GM18526 (cell line): ENCODE data around the gene RHOF.

ENCODE experiments used
- POLR2A ChIP-seq: IDR thresholded peaks from 3 replicates; pipeline ENCODE4 v1.6.1; 2011; ENCODE audit not compliant: insufficient read length; ENCODE audit errors: extremely low read depth

The RHOF gene, protein sequence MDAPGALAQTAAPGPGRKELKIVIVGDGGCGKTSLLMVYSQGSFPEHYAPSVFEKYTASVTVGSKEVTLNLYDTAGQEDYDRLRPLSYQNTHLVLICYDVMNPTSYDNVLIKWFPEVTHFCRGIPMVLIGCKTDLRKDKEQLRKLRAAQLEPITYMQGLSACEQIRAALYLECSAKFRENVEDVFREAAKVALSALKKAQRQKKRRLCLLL

DNA sequence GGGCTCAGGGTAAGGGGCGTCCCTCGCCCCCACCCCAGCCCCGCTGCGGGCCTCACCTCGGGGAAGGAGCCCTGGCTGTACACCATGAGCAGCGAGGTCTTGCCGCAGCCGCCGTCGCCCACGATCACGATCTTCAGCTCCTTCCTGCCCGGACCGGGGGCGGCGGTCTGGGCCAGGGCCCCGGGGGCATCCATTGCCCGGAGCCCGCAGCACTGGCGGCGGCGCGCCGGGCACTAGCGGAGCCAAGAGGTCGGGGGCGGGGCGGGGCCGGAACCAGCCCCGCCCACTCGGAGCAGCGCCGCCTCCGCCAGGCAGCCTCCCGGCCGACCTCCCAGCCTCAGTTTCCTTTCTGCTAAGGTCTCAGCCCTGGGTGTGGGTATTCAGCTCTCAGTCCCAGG lies at the start of gene RHOF:
Gene RHOF, minus strand, starts transcription at position 249 of the 398 bp plus-strand sequence. Its CDS starts 55 bp downstream, at position 194.
- peak; percentile 68 for TF ChIP-seq POLR2A

DNA sequence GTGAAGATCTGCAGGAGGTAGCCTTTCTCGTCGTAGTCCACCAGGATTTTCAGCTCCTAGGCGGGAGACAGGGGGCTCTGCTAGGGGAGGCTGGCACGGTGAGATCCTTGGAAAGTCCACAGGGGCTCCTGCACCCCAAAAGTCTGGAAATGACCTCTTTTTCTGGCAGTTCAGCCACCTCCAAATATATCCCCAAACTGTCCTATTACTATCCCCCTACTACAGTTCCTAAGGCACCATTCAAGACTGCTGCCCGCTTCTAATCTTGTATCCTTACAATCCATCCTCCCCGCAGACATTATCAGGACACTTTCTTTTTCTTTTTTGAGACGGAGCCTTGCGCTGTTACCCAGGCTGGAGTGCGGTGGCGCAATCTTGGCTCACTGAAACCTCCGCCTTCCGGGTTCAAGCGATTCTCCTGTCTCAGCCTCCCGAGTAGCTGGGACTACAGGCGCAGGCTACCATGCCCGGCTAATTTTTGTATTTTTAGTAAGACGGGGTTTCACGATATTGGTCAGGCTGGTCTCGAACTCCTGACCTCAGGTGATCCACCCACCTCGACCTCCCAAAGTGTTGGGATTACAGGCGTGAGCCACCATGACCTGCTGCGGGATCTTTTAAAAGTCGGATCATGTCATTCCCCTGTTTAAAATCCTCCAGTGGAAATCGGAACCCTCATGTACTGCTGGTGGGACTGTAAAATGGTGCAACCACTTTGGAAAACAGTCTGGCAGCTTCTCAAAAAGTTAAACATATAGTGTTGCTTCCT lies 46.7 kb upstream of the RHOF start:
- TF ChIP-seq POLR2A, result no peak

DNA sequence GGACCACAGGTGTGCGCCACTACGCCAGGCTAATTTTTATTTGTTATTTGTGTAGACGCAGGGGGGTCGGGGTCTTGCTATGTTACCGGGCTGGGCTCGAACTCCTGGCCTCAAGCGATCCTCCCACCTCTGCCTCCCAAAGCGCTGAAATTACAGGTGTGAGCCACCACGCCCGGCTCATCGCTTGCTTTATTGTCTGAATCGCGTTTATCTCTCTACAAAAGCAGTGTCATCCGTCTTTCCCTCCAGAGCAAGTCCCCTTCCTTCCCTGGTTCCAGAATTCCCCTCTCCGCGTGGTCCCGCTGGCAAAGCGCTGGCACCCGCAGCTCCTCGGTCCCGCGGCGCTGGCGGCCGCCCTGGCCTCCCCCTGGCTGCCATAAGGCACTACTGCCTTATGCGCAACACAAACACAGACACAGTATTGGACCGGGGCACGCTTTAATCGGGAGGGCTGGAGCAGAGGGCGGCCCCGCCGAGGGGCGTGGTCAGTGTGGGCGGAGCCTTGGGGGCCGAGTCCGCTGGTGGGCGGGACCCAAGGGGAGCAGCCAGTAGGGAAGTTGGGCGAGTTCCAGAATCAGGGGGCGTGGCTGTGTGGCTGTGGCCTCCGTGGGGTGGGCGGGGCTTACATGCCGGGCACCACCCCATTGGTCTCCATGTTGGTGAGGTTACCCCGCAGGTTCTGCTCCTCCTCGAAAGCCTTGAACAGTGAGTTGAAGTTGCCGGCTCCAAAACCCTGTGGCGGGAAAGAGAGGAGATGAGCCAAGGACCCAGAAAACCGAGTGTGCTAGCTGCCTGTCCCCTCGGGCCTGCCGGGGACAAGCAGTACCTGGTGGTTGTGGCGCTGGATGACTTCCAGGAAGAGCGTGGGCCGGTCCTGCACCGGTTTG lies 45.9 kb upstream of the RHOF start:
- peak; percentile 54 for TF ChIP-seq POLR2A

DNA sequence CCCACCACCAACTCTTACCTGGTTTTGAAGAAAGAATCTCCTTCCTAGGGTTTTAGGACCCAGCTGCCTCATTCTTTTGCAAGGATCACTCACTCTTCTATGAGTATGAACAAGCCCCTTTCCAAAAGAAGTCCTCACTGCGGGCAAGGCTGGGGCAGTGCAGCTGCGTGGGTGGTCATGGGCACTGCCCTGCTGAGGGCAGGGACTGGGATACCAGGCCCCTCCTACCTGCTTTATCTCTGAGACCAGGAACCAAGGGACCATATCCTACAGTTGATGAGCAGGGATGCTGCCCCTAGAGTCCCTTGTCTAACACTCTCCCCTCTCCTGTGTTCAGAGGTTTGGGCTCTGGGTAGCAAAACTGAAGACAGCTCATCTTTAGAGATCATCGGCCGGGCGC lies 44.6 kb upstream of the RHOF start:
- TF ChIP-seq POLR2A, result no peak

DNA sequence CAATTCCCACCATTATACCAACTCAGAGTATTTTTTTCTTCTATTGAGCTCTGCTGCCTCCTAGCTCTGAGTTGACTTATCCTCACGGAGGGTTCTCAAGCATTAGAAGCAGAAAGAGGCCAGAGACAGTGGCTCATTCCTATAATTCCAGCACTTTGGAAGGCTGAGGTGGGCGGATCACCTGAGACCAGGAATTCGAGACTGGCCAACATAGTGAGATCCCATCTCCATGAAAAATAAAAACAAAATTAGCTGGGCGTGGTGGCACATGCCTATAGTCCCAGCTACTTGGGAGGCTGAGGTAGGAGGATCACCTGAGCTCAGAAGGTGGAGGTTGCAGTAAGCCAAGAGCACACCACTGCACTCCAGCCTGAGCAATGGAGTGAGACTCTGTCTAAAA lies 44.2 kb upstream of the RHOF start:
- TF ChIP-seq POLR2A, result no peak

DNA sequence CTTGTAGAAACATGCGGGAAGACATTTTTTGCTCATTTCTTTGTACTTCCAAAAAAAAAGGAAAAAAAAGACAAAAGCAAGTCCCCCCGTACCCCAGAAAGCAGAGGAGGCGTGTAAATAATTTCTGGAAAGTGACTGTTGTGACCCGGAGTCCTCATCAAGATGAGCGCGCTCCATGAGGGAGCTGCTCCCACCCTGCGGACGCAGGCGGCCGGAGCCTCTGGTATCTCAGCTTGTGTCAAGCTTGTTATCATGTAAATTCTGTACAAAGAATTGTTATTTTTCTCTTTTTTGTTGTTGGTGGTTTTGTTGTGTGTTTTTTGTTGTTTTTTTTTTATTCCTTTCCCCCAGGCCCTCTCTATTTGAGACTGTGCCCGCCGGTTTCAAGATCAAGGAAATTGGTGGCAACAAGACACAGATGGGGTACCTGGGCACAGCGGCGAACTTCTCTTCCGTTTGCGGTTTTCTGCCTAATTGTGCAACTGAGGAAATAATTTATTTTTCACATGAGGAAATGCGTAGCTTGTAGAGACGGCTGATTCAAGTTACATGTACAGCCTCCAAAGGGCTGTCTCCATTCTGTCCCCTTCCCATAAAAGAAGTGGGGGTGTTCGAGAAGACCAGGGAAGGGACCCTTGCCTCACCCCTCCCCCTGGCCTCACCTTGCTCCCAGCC lies 38.2 kb upstream of the RHOF start:
- TF ChIP-seq POLR2A, result no peak

DNA sequence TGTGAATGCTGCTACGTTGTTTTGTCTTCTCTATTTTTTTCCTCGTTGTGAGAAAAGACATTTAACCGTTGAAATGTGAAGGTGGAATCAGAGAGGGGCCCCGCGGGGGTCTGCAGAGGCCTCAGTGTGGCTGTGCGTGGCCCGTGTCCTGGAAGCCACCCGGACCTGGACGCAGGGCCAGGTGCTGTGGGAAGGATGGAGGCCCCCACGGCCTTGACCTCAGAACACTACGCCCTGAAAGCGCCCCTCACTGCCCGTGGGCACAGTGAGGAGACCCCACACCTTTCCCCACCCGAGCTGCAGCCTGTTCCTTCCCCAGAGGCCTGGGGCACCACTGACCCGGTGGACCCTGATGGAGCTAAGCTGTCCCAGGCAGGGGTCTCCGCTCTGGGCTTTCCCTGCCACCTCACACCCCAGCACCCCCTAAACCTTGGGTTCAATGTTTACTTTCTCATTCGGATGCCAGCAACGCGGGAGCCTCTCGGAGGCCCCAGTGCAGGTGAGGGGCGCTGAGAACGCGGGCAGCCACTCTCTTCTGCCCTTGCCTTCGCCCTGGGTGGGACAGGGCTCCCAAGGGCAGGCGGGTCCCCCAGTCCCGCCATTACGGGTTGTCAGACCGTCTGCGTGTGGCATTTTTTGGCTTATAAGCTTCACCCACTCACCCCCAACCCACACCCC lies 37.2 kb upstream of the RHOF start:
- TF ChIP-seq POLR2A, result no peak

DNA sequence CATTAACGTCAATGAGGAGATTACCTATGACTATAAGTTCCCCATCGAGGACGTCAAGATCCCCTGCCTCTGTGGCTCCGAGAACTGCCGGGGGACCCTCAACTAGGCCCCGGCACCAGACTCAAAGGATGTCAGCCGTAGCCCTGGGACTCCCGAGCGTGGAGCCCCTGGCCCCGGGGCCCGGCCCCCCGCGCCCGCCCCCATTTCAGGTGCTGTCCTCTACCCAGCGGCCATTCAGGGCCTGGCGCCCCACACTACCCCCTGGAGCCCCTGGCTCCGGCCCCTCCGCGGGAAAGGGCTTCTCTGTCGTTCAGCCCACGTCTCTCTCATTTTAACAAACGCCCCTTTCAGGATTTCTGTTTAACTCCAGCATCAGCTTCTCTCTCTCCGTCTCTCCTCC lies 36.6 kb upstream of the RHOF start:
- no peak for TF ChIP-seq POLR2A

DNA sequence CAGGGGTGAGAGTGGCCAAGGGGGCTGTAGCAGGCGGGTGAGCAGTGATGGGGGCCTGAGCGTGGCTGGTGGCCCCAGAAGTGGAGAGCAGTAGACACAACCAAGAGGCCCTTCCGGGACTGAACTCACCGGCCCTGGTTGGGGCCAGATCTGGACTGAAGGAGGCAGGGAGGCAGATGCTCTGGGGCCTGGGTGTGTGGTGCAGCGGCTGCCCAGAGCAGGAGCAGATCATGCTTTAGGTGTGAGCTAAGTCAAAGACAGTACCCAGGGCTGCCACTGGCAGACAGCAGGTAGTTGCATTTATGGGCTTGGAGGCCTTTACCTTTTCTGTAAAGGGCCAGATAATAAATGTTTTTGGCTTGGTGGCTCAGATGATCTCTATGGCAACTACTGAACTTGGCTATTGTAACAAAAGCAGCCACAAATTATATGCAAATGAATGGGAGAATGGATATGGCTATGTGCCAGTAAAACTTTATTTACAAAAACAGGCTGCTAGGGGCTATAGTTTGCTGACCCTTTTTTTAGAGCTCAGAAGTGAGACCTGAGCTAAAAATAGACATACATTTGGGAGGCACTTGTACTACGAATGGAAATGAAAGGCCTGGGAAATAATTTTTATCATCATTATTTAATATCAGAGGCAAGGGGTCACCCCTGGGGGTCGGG lies 35.9 kb upstream of the RHOF start:
- no peak for TF ChIP-seq POLR2A

DNA sequence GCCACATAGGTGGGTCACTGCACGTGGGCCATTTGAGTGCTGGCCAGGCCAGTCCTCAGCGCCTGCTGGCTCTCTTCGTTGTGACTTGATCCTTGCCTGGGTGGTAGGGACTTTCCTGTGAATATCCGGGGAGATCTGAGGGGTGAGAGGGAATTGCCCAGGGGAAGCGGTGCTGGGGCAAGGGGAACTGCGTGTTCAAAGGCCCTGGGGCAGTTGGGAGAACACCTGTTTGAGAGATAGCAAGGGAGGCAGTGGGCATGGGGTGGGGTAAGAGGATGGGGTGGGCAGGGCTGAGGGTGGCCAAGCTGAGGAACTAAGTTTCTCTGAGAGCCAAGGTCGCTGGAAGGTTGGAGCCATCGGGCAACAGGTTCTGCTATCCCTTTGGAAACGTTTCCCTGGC lies 35.3 kb upstream of the RHOF start:
- no peak for TF ChIP-seq POLR2A

DNA sequence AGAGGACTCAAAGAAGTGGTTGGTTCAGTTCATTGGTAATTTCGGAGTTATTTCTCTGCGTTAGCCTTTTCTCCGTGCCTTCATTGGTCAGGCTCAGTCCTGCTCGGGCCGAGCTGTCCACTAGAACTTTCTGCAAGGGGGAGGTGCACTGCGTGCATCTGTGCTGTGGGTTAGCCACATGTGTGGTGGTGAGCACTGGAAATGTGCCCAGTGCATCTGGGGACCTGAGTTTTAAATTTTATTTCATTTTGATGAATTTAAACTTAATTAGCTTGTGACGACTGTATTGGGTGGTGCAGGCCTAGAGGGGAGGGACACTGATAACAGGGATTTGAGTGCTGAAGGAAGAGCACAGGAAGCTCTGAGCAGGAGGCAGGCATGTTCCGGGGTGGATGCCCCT lies 34.8 kb upstream of the RHOF start:
- no peak for TF ChIP-seq POLR2A

DNA sequence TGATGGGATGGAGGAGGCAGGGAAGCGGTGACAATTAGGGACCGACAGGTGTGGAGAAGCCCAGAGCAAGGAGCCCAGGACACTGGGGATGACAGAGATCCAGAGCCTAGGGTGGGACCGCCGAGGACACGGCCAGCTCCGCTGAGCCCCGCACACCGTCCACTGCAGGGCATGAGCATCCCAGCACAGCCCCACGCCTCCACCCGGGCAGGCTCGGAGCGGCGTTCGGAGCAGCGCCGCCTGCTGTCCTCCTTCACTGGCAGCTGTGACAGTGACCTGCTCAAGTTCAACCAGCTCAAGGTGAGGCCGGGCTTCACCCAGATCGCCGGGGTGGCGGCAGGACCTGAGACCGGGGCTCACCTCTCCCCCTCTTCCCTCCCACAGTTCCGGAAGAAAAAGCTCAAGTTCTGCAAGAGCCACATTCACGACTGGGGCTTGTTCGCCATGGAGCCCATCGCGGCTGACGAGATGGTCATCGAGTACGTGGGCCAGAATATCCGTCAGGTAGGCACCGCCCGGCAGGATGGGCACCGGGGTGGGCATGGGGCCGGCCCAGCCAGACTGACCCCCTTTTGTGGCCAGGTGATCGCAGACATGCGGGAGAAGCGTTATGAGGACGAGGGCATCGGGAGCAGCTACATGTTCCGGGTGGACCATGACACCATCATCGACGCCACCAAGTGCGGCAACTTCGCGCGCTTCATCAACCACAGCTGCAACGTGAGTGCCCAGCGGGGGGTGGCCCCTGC lies 34.0 kb upstream of the RHOF start:
- TF ChIP-seq POLR2A, result no peak

DNA sequence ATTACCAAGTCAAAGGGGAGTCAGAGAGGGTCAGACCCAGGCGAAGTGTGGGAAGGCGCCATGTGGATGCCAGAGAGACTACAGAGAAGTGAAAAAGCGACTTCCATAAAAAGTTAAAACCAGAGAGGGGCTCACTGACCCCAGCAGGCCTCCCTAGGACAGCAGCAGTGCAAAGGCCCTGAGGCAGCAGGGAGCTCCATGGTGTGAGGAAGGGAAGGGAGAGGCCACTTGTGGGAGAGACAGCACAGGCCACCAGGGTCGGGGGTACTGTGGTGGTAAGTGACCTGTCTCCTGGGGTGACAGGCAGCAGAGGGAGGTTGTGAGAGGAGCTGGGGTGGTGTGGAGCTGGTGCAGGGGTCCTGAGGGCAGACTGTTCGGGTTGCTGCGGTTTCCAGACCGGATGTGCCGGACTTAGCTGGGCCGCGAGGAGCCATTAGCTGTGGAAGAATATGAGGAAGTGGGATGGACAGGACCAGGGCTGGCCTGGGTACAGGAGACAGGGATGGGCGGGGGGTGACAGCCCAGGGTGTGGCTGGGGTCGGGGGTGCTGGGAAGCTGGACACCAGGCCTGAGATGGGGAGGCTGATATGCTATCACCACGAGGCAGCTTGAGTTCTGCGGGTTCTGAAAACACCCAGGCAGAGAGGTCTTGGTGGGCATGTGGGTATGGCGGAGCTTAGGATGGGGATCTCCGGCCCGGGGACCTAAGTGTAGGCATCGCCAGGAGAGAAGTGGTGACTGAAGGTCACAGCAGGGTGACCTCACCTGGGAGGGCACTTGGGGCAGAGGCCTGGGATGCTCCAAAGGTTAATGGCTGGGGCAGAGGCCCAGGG lies 33.0 kb upstream of the RHOF start:
- no peak for TF ChIP-seq POLR2A

DNA sequence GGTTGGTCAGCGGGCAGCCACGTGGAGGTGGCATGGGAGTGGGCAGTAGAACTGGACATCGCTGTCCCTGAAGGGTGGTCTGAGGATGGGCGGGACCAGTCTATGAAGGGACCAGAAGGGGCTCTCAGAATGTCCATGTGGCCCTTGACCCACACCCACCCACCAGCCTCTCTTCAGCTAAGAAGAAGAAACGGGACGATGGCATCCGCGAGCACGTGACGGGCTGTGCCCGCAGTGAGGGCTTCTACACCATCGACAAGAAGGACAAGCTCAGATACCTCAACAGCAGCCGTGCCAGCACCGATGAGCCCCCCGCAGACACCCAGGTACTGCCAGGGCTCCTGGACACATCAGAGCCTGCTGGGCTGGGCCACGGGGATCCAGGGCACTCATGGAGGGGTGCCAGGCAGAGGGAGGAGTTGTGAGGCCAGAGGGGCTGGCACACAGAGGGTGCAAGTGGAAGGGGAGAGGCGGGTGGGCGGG lies 31.6 kb upstream of the RHOF start:
- no peak for TF ChIP-seq POLR2A
